Measurements from ENCODE around the gene MLLT6.
A peak's percentile ranks its signal among the peaks of the same experiment; 100 is the strongest.

The MLLT6 gene

GRCh38 chr17:38671939-38672720 lies 32.9 kb upstream of the MLLT6 start:
- no peak overlapping the region for H2BK12ac ChIP-seq (ENCODE audit: low read length in 2 of 2)
- no peak overlapping the region for H2AFZ ChIP-seq (ENCODE audit: low read depth, low read length)
- no peak overlapping the region for H4K91ac ChIP-seq (ENCODE audit: low read length)
- H4K8ac ChIP-seq (ENCODE audit: low read length) = no peak overlapping the region
- H3K27ac ChIP-seq (ENCODE audit: low read length, poor library complexity, severe bottlenecking) = no peak overlapping the region
- no peak overlapping the region for H3K14ac ChIP-seq (ENCODE audit: low read length in 2 of 2)
- peaks cover 64 to 70% of the 10 kb centered on the region in 2 experiments for H3K27me3 ChIP-seq (ENCODE audit: control insufficient read depth in 1 of 2, insufficient read depth in 1 of 2, low read length in 2 of 2)
- no peak overlapping the region for H2BK15ac ChIP-seq (ENCODE audit: low read depth, poor library complexity, severe bottlenecking)
- no peaks in the 10 kb centered on the region for H3K9me3 ChIP-seq (ENCODE audit: control insufficient read depth, low read length)
- no peak overlapping the region for H3K4me2 ChIP-seq (ENCODE audit: low read length, poor library complexity, severe bottlenecking)
- DNase-seq = no peak
- no peak overlapping the region for H2BK120ac ChIP-seq (ENCODE audit: low read depth, low read length)
- no peak overlapping the region for H3K9ac ChIP-seq (ENCODE audit: low read length)
- WGBS = 30% methylated on average over 12 of the region's 12 CpGs
- no peaks in the 10 kb centered on the region for H3K79me1 ChIP-seq (replicated peaks; ENCODE audit: low read length, poor library complexity, severe bottlenecking)
- no peak overlapping the region for H2BK5ac ChIP-seq (ENCODE audit: low read depth, low read length, poor library complexity, severe bottlenecking)
- no peak overlapping the region for H3K4ac ChIP-seq (ENCODE audit: low read depth in 1 of 2, low read length in 2 of 2)
- no peak overlapping the region for H3K18ac ChIP-seq (ENCODE audit: low read depth in 1 of 2, low read length in 2 of 2)
- H3K4me1 ChIP-seq (ENCODE audit: control insufficient read depth, insufficient read depth, low read depth, low read length) = peaks cover 18% of the 10 kb centered on the region
- no peak overlapping the region for H3K23ac ChIP-seq (ENCODE audit: low read length in 2 of 2)
- no peak overlapping the region for H2AK5ac ChIP-seq (ENCODE audit: low read length, severe bottlenecking)
- H3K4me3 ChIP-seq (ENCODE audit: insufficient read depth in 1 of 2, low read depth in 1 of 2, low read length in 2 of 2) = no peak overlapping the region
- no peaks in the 10 kb centered on the region for H3K36me3 ChIP-seq (ENCODE audit: control insufficient read depth in 1 of 2, insufficient read depth in 2 of 2, low read depth in 1 of 2, low read length in 2 of 2)

DNA sequence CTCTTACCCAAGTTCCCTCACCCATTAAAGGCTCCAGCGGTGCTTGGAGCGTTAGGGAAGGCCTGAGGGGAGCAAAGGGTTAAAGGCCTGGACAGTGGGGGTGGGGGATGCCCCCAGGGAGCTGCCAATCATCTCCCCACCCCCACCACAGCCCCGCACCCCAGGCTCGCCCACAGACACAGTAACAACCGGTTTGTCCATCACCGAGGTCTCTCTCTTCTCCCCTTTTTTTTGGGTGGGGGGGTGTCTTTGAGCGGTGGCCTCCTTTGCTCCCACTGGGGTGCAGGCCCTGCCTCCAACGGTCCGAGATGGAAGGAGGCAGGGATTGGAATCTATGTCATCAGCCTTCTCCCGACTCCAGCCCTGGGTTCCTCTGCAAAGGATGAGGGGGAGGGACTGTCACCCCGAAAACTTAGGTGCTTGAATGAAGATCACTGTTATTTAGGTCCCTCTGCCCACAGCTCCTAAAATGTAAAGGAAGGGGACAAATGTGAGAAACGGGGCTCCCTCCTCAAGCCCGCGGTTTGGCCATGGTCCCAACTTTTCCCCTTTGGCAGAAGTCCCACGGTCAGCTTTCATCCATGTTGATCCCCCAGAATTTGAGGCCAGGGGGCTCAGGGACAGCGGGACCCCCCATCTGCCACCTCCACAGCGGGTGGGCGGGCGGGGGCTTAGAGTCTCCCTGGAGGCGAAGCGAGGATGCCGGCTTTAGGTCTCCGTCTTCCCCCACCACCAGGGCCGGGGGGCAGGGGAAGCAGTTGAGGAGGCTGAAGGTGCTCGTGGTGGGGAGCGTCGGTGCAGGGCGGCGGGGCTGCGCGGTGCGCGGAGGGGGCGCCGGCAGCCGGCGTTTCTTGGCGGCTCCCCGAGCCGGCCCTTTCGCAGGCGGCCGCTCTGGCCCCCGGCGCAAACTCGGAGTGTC lies 32.0 kb upstream of the MLLT6 start:
- H2AFZ ChIP-seq (ENCODE audit: low read depth, low read length) = no peak overlapping the region
- no peak overlapping the region for H3K14ac ChIP-seq (ENCODE audit: low read length in 2 of 2)
- H3K79me1 ChIP-seq (replicated peaks; ENCODE audit: low read length, poor library complexity, severe bottlenecking) = no peaks in the 10 kb centered on the region
- no peak overlapping the region for H3K18ac ChIP-seq (ENCODE audit: low read depth in 1 of 2, low read length in 2 of 2)
- no peaks in the 10 kb centered on the region for H3K36me3 ChIP-seq (ENCODE audit: control insufficient read depth in 1 of 2, insufficient read depth in 2 of 2, low read depth in 1 of 2, low read length in 2 of 2)
- no peak overlapping the region for H4K8ac ChIP-seq (ENCODE audit: low read length)
- H2BK12ac ChIP-seq (ENCODE audit: low read length in 2 of 2) = no peak overlapping the region
- H3K27ac ChIP-seq (ENCODE audit: low read length, poor library complexity, severe bottlenecking) = no peak overlapping the region
- no peak overlapping the region for H3K9ac ChIP-seq (ENCODE audit: low read length)
- H3K4me3 ChIP-seq (ENCODE audit: insufficient read depth in 1 of 2, low read depth in 1 of 2, low read length in 2 of 2) = no peak overlapping the region
- WGBS = 2% methylated on average over 29 of the region's 46 CpGs
- H3K4ac ChIP-seq (ENCODE audit: low read depth in 1 of 2, low read length in 2 of 2) = no peak overlapping the region
- no peak overlapping the region for H2BK5ac ChIP-seq (ENCODE audit: low read depth, low read length, poor library complexity, severe bottlenecking)
- DNase-seq = no peak
- peak overlapping the region; percentile 8 for H3K4me2 ChIP-seq (ENCODE audit: low read length, poor library complexity, severe bottlenecking)
- H2AK5ac ChIP-seq (ENCODE audit: low read length, severe bottlenecking) = no peak overlapping the region
- no peak overlapping the region for H2BK15ac ChIP-seq (ENCODE audit: low read depth, poor library complexity, severe bottlenecking)
- peaks cover 60 to 68% of the 10 kb centered on the region in 2 experiments for H3K27me3 ChIP-seq (ENCODE audit: control insufficient read depth in 1 of 2, insufficient read depth in 1 of 2, low read length in 2 of 2)
- no peak overlapping the region for H2BK120ac ChIP-seq (ENCODE audit: low read depth, low read length)
- no peak overlapping the region for H3K23ac ChIP-seq (ENCODE audit: low read length in 2 of 2)
- H3K4me1 ChIP-seq (ENCODE audit: control insufficient read depth, insufficient read depth, low read depth, low read length) = peaks cover 18% of the 10 kb centered on the region
- H3K9me3 ChIP-seq (ENCODE audit: control insufficient read depth, low read length) = no peaks in the 10 kb centered on the region
- H4K91ac ChIP-seq (ENCODE audit: low read length) = no peak overlapping the region

GRCh38 chr17:38673707-38674013 lies 31.4 kb upstream of the MLLT6 start:
- Histone ChIP-seq H4K8ac (ENCODE audit: low read length) (no peak overlapping the region), H3K27me3 (ENCODE audit: control insufficient read depth in 1 of 2, insufficient read depth in 1 of 2, low read length in 2 of 2) (peaks cover 54 to 62% of the 10 kb centered on the region in 2 experiments), H3K4me3 (ENCODE audit: insufficient read depth in 1 of 2, low read depth in 1 of 2, low read length in 2 of 2) (peak overlapping the region in 1 of 2 experiments; percentile 72), H3K36me3 (ENCODE audit: control insufficient read depth in 1 of 2, insufficient read depth in 2 of 2, low read depth in 1 of 2, low read length in 2 of 2) (no peaks in the 10 kb centered on the region), H2BK120ac (ENCODE audit: low read depth, low read length) (no peak overlapping the region), H3K4me2 (ENCODE audit: low read length, poor library complexity, severe bottlenecking) (peak overlapping the region; percentile 85), H3K18ac (ENCODE audit: low read depth in 1 of 2, low read length in 2 of 2) (no peak overlapping the region), H3K23ac (ENCODE audit: low read length in 2 of 2) (no peak overlapping the region), H3K14ac (ENCODE audit: low read length in 2 of 2) (no peak overlapping the region), H2BK12ac (ENCODE audit: low read length in 2 of 2) (no peak overlapping the region), H2AFZ (ENCODE audit: low read depth, low read length) (no peak overlapping the region), H3K9ac (ENCODE audit: low read length) (no peak overlapping the region), H2BK5ac (ENCODE audit: low read depth, low read length, poor library complexity, severe bottlenecking) (no peak overlapping the region), H3K27ac (ENCODE audit: low read length, poor library complexity, severe bottlenecking) (no peak overlapping the region), H4K91ac (ENCODE audit: low read length) (no peak overlapping the region), H3K79me1 (replicated peaks; ENCODE audit: low read length, poor library complexity, severe bottlenecking) (no peaks in the 10 kb centered on the region), H3K9me3 (ENCODE audit: control insufficient read depth, low read length) (no peaks in the 10 kb centered on the region), H2AK5ac (ENCODE audit: low read length, severe bottlenecking) (no peak overlapping the region), H3K4me1 (ENCODE audit: control insufficient read depth, insufficient read depth, low read depth, low read length) (peaks cover 18% of the 10 kb centered on the region), H3K4ac (ENCODE audit: low read depth in 1 of 2, low read length in 2 of 2) (no peak overlapping the region), H2BK15ac (ENCODE audit: low read depth, poor library complexity, severe bottlenecking) (peak overlapping the region; percentile 90)
- DNase-seq = no peak
- 0% methylated on average over 22 of the region's 41 CpGs for WGBS
